Measurements from ENCODE around the gene DNAH6. TPM values are rescaled to one million over a fixed set of nuclear protein-coding genes. Genes with fewer than 3 reads are reported as not detected.

DNAH6 gene
- total RNA-seq, 1 experiment from 2014 or later = not detected

DNA sequence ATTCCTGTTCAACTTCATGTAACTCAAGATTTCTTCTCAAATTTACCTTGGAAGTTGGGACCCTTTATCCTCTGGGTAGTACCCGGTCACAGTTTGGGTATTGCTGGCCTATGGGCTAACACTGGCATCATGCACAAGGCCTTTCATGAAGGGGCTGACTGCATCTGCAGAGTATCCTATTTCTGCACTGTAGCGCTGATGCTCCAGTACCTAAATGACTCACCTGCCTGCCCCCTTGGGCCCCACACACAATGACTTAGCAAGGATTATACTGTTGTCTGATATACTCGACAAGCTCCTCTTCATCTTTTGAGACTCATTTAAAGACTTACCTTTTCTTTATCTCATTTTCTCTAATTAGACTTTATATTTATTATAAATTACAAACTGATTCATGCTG is 39.9 kb downstream of the DNAH6 start:
- BruUV-seq (replicated peaks) = no TSS peak
- H3K27ac ChIP-seq (ENCODE audit: low read depth, low read length, poor library complexity, severe bottlenecking) = no peak overlapping the region
- H3K9me3 ChIP-seq (ENCODE audit: low read depth, low read length, poor library complexity, severe bottlenecking) = no peaks in the 10 kb centered on the region
- intact Hi-C loops (cut with micrococcal nuclease; ENCODE audit: unreplicated experiment) = no loop called here
- DNase-seq (ENCODE audit: low spot score) = no peak
- ChIA-PET CTCF (no interaction called here), POLR2A (ENCODE audit: low non-redundant PET) (no interaction called here)
- TF ChIP-seq, protein P1, sequence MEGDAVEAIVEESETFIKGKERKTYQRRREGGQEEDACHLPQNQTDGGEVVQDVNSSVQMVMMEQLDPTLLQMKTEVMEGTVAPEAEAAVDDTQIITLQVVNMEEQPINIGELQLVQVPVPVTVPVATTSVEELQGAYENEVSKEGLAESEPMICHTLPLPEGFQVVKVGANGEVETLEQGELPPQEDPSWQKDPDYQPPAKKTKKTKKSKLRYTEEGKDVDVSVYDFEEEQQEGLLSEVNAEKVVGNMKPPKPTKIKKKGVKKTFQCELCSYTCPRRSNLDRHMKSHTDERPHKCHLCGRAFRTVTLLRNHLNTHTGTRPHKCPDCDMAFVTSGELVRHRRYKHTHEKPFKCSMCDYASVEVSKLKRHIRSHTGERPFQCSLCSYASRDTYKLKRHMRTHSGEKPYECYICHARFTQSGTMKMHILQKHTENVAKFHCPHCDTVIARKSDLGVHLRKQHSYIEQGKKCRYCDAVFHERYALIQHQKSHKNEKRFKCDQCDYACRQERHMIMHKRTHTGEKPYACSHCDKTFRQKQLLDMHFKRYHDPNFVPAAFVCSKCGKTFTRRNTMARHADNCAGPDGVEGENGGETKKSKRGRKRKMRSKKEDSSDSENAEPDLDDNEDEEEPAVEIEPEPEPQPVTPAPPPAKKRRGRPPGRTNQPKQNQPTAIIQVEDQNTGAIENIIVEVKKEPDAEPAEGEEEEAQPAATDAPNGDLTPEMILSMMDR (conservative IDR thresholded peaks at IDR 0.05; ENCODE audit: low read depth, low read length) = no peak
- TF ChIP-seq EZH2 (IDR thresholded peaks at IDR 0.05; ENCODE audit: borderline replicate concordance, low read depth, low read length, poor library complexity, severe bottlenecking) = no peak
- H3K27me3 ChIP-seq (replicated peaks; ENCODE audit: insufficient read depth, low read depth, low read length, poor library complexity) = no peaks in the 10 kb centered on the region
- H3K36me3 ChIP-seq (ENCODE audit: insufficient read depth, low read length, poor library complexity, severe bottlenecking) = no peaks in the 10 kb centered on the region
- H3K4me3 ChIP-seq (ENCODE audit: low read depth, low read length, poor library complexity, severe bottlenecking) = no peak overlapping the region
- H3K4me1 ChIP-seq (ENCODE audit: insufficient read depth, low read length, poor library complexity, severe bottlenecking) = no peaks in the 10 kb centered on the region

DNA sequence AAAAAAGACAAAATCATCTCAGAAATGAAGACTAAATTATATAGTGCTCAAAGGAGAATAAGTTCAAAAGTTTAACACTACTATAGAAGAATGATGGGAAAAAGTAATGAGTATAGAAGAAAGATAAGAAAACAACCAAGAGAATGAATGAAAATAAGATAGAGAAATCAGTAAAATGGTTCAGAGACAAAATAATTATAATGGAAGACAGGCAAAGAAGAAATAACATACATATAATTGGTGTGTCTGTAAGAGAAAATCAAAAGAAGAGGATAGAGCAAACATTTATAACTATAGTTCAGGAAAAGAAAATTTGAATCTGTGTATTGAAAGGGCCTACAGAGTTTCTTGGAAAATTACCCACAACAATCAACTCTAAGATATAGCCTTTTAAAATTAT is 43.5 kb downstream of the DNAH6 start:
- H3K36me3 ChIP-seq (ENCODE audit: insufficient read depth, low read length, poor library complexity, severe bottlenecking) = no peaks in the 10 kb centered on the region
- CTCF ChIA-PET = no interaction called here
- no TSS peak for BruUV-seq (replicated peaks)
- POLR2A ChIA-PET (ENCODE audit: low non-redundant PET) = no interaction called here
- H3K27me3 ChIP-seq (replicated peaks; ENCODE audit: insufficient read depth, low read depth, low read length, poor library complexity) = no peaks in the 10 kb centered on the region
- no peaks in the 10 kb centered on the region for H3K4me1 ChIP-seq (ENCODE audit: insufficient read depth, low read length, poor library complexity, severe bottlenecking)
- intact Hi-C loops (cut with micrococcal nuclease; ENCODE audit: unreplicated experiment) = no loop called here
- H3K27ac ChIP-seq (ENCODE audit: low read depth, low read length, poor library complexity, severe bottlenecking) = no peak overlapping the region
- no peak for TF ChIP-seq EZH2 (IDR thresholded peaks at IDR 0.05; ENCODE audit: borderline replicate concordance, low read depth, low read length, poor library complexity, severe bottlenecking)
- TF ChIP-seq, protein P1 (conservative IDR thresholded peaks at IDR 0.05; ENCODE audit: low read depth, low read length) = no peak
- H3K9me3 ChIP-seq (ENCODE audit: low read depth, low read length, poor library complexity, severe bottlenecking) = no peaks in the 10 kb centered on the region
- DNase-seq (ENCODE audit: low spot score) = no peak
- H3K4me3 ChIP-seq (ENCODE audit: low read depth, low read length, poor library complexity, severe bottlenecking) = no peak overlapping the region

DNA sequence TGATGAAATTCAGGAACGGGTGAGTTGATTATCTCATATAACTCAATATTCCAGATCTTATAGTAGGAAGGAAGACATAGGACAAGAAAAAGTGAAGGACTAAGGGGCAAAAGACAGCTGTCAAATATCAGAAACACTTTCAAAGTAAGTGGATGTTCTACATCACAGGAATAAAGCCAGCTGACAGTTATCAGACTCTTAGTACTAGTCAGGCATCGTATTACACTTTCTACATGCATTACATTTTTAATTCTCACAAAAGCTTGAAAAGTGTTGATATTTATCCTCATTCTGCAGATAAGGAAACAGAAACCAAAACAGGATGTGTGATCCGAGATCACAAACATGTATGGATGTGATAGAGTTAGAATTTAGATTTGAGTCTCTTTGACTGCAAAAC is 63.4 kb downstream of the DNAH6 start:
- CTCF ChIA-PET = no interaction called here

More for the DNA sequence above, 63.4 kb downstream of the DNAH6 start:
- H3K9me3 ChIP-seq (ENCODE audit: low read depth, low read length, poor library complexity, severe bottlenecking) = no peaks in the 10 kb centered on the region
- no peaks in the 10 kb centered on the region for H3K36me3 ChIP-seq (ENCODE audit: insufficient read depth, low read length, poor library complexity, severe bottlenecking)
- TF ChIP-seq, protein P1 (conservative IDR thresholded peaks at IDR 0.05; ENCODE audit: low read depth, low read length) = no peak
- no peak for TF ChIP-seq EZH2 (IDR thresholded peaks at IDR 0.05; ENCODE audit: borderline replicate concordance, low read depth, low read length, poor library complexity, severe bottlenecking)
- H3K4me3 ChIP-seq (ENCODE audit: low read depth, low read length, poor library complexity, severe bottlenecking) = no peak overlapping the region
- H3K27ac ChIP-seq (ENCODE audit: low read depth, low read length, poor library complexity, severe bottlenecking) = no peak overlapping the region
- intact Hi-C loops (cut with micrococcal nuclease; ENCODE audit: unreplicated experiment) = no loop called here
- DNase-seq (ENCODE audit: low spot score) = no peak
- H3K4me1 ChIP-seq (ENCODE audit: insufficient read depth, low read length, poor library complexity, severe bottlenecking) = no peaks in the 10 kb centered on the region
- BruUV-seq (replicated peaks) = no TSS peak
- POLR2A ChIA-PET (ENCODE audit: low non-redundant PET) = no interaction called here
- no peaks in the 10 kb centered on the region for H3K27me3 ChIP-seq (replicated peaks; ENCODE audit: insufficient read depth, low read depth, low read length, poor library complexity)
